ENCODE measurements around the gene GLB1L2. TPM values are rescaled to one million over a fixed set of nuclear protein-coding genes. Genes with fewer than 3 reads are reported as not detected.

The GLB1L2 gene
- total RNA-seq, 6 donors from 2014 or later: 3.1 to 11.6 (median 6.0) TPM

DNA sequence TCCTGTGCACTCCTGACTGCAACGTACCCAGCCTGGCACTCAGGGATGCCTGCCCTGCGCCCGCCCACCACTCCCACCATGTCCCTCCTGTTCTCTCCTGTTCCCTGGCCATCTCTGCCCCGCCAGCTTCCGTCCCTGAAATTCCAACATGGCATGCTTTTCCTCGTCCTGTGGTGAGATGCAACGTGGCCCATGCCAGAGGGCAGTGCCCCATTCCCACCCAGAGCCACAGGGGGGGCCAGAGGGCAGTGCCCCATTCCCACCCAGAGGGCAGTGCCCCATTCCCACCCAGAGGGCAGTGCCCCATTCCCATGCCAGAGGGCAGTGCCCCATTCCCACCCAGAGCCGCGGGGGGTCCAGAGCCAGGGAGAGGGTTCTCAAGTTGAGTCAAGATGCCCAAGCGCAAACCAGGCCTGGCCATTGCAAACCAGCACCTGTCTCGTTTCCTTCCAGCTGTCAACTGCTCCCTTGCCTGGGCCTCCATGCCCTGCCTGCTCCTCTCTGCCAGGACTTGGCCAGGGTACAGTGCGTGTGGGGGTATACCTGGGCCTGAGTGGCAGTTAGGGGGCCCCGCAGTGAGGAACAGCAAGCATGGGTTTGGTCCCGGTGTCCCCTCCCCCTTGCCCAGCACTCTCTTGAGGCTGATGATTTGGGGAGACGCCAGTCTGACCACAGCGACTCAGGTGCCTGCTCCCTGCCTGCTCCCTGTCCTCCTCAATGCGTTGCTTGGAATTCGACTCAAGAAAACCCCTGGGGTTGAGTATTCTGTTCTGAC is 65.7 kb downstream of the GLB1L2 start:
- no peaks in the 10 kb centered on the region for H3K36me3 ChIP-seq

DNA sequence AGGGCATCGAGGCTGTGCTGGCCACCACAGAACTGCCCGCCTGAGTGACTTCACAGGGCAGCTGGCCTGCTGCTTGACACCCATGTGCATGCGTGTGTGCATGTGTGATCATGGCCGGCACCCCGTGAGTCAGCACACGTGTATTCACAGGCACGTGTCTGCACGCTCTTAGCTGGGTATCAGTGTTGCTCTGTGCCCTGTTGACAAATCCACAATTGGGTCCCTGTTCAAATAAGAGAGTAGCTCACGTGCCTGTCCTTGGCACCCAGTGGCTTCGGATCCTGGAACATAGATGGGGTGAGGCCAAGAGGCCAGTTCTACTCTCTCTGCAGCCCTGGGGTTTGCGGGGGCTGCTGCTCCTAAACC is 66.3 kb downstream of the GLB1L2 start:
- Histone ChIP-seq H3K4me3 (no peak overlapping the region), H3K9me3 (no peaks in the 10 kb centered on the region), H3K27me3 (no peaks in the 10 kb centered on the region), H3K27ac (no peak overlapping the region), H3K36me3 (no peaks in the 10 kb centered on the region), H3K4me1 (no peaks in the 10 kb centered on the region)
- no peak for ATAC-seq (ENCODE audit: low FRiP score in 2 of 2)
- TF ChIP-seq EP300 (IDR thresholded peaks at IDR 0.05) (no peak), POLR2A (IDR thresholded peaks at IDR 0.05) (no peak), POLR2AphosphoS5 (IDR thresholded peaks at IDR 0.05) (no peak)
- TF ChIP-seq, protein P1, sequence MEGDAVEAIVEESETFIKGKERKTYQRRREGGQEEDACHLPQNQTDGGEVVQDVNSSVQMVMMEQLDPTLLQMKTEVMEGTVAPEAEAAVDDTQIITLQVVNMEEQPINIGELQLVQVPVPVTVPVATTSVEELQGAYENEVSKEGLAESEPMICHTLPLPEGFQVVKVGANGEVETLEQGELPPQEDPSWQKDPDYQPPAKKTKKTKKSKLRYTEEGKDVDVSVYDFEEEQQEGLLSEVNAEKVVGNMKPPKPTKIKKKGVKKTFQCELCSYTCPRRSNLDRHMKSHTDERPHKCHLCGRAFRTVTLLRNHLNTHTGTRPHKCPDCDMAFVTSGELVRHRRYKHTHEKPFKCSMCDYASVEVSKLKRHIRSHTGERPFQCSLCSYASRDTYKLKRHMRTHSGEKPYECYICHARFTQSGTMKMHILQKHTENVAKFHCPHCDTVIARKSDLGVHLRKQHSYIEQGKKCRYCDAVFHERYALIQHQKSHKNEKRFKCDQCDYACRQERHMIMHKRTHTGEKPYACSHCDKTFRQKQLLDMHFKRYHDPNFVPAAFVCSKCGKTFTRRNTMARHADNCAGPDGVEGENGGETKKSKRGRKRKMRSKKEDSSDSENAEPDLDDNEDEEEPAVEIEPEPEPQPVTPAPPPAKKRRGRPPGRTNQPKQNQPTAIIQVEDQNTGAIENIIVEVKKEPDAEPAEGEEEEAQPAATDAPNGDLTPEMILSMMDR (IDR thresholded peaks at IDR 0.05): no peak
- DNase-seq: no peak
- 81% methylated on average over 11 of the region's 11 CpGs; no CpG with 5 or more reads in 1 of the 2 donors for whole genome bisulfite sequencing, 2 donors

More for the DNA sequence above, 65.7 kb downstream of the GLB1L2 start:
- Histone ChIP-seq H3K27me3 (no peaks in the 10 kb centered on the region), H3K9me3 (no peaks in the 10 kb centered on the region), H3K4me3 (no peak overlapping the region), H3K4me1 (no peaks in the 10 kb centered on the region), H3K27ac (no peak overlapping the region)
- no peak for TF ChIP-seq POLR2A (IDR thresholded peaks at IDR 0.05)
- no peak for TF ChIP-seq POLR2AphosphoS5 (IDR thresholded peaks at IDR 0.05)
- no peak for TF ChIP-seq EP300 (IDR thresholded peaks at IDR 0.05)
- TF ChIP-seq, protein P1 (IDR thresholded peaks at IDR 0.05): no peak
- WGBS, 2 donors: 84 to 94% methylated on average over 9 to 18 of the region's 18 CpGs
- DNase-seq: peak in 1 of 2 donors; percentile 61
- no peak for ATAC-seq (ENCODE audit: low FRiP score in 2 of 2)

- Histone ChIP-seq H3K27ac (no peak overlapping the region), H3K4me3 (no peak overlapping the region), H3K36me3 (no peaks in the 10 kb centered on the region), H3K9me3 (no peaks in the 10 kb centered on the region), H3K27me3 (no peaks in the 10 kb centered on the region), H3K4me1 (no peaks in the 10 kb centered on the region)
- TF ChIP-seq, protein P1 (IDR thresholded peaks at IDR 0.05): no peak
- no peak for TF ChIP-seq POLR2A (IDR thresholded peaks at IDR 0.05)
- TF ChIP-seq POLR2AphosphoS5 (IDR thresholded peaks at IDR 0.05): no peak
- no peak for TF ChIP-seq EP300 (IDR thresholded peaks at IDR 0.05)
- no peak for ATAC-seq (ENCODE audit: low FRiP score in 2 of 2)
- 77 to 83% methylated on average over 7 to 13 of the region's 13 CpGs for WGBS, 2 donors
- DNase-seq: no peak
These were observed 67.0 kb downstream of the GLB1L2 start for GRCh38 chr11:134398644-134399292.

GRCh38 chr11:134399293-134399654 is 67.5 kb downstream of the GLB1L2 start:
- no peaks in the 10 kb centered on the region for H3K9me3 ChIP-seq
- no peaks in the 10 kb centered on the region for H3K4me1 ChIP-seq
- WGBS, 2 donors: 72 to 88% methylated on average over 2 to 8 of the region's 8 CpGs
- DNase-seq: peak in 1 of 2 donors; percentile 52
- H3K27ac ChIP-seq: no peak overlapping the region
- H3K36me3 ChIP-seq: no peaks in the 10 kb centered on the region
- no peak overlapping the region for H3K4me3 ChIP-seq
- H3K27me3 ChIP-seq: no peaks in the 10 kb centered on the region
- TF ChIP-seq POLR2A (IDR thresholded peaks at IDR 0.05): no peak
- no peak for TF ChIP-seq POLR2AphosphoS5 (IDR thresholded peaks at IDR 0.05)
- TF ChIP-seq, protein P1 (IDR thresholded peaks at IDR 0.05): no peak
- no peak for TF ChIP-seq EP300 (IDR thresholded peaks at IDR 0.05)
- ATAC-seq (ENCODE audit: low FRiP score in 2 of 2): no peak

Measured in upper lobe of left lung (tissue), 6 donors.